ENCODE data around the gene CACNA1G.

Gene CACNA1G

DNA sequence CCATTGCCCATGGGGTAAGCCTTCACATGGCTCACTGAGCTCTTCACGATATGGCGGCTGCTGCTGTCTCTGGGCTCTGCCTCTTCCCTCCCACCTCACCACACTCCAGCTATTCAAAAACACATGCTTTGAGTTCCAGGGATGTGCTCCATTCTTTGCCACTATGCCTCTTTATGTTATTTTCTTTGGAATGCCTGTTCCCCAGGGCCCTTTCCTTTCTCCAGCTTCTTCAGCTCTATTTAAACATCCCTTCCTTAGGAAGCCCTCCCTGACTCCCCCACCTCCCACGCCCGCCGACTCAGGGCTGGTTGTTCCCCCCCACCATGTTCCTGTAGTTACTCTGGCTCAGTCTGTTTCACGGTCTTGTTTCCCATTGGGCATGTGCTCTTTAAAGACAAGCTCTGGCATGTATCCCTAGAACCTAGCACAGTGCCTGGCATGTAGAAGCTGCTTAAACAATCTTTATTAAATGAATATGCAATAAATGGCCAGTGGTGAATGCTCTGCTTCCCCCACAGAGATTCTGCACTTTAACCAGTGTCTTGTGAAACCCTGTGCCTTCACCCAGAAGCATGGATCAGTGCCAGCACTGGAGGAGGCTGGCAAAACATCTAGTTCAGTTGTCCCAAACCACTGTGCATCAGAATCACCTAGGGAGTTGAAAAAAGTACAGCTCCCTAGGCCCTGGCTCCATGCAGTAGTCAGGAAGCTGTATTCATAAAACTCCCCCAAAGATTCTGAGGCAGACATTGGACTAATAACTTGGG lies 45.4 kb upstream of the CACNA1G start:
- Histone ChIP-seq H3K27ac (ENCODE audit: poor library complexity, severe bottlenecking) (peak overlapping the region; percentile 85), H3K4me3 (ENCODE audit: severe bottlenecking) (no peak overlapping the region), H3K9me3 (ENCODE audit: severe bottlenecking) (no peaks in the 10 kb centered on the region), H3K36me3 (ENCODE audit: low read depth) (no peaks in the 10 kb centered on the region), H3K27me3 (ENCODE audit: insufficient read depth, poor library complexity, severe bottlenecking) (no peaks in the 10 kb centered on the region), H3K4me1 (ENCODE audit: insufficient read depth, poor library complexity, severe bottlenecking) (peaks cover 45% of the 10 kb centered on the region)
- no peak for ATAC-seq (ENCODE audit: low read depth)
- DNase-seq (ENCODE audit: low spot score) = no peak
- TF ChIP-seq, protein P1, sequence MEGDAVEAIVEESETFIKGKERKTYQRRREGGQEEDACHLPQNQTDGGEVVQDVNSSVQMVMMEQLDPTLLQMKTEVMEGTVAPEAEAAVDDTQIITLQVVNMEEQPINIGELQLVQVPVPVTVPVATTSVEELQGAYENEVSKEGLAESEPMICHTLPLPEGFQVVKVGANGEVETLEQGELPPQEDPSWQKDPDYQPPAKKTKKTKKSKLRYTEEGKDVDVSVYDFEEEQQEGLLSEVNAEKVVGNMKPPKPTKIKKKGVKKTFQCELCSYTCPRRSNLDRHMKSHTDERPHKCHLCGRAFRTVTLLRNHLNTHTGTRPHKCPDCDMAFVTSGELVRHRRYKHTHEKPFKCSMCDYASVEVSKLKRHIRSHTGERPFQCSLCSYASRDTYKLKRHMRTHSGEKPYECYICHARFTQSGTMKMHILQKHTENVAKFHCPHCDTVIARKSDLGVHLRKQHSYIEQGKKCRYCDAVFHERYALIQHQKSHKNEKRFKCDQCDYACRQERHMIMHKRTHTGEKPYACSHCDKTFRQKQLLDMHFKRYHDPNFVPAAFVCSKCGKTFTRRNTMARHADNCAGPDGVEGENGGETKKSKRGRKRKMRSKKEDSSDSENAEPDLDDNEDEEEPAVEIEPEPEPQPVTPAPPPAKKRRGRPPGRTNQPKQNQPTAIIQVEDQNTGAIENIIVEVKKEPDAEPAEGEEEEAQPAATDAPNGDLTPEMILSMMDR (IDR thresholded peaks at IDR 0.05; ENCODE audit: poor library complexity, severe bottlenecking) = no peak

DNA sequence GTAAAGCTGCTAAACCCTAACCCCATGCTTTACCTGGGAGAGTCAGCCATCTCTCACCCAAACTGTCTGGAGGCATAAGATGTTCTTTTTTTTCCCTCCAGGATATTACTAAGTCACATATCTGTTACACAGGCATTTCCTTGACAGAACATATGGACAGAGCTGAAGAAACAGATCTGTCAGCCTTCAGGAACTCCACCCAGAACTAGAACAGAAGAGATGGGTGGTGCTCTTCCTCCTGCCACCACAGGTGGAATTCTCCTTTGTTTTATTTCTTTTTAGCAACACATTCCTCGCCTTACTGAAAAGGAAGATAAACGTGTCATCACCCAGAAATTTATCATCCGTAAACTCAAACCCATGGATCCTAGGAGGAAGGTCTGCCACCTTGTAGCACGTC lies 43.5 kb upstream of the CACNA1G start:
- ATAC-seq (ENCODE audit: low read depth) (peak; percentile 57), DNase-seq (ENCODE audit: low spot score) (no peak)
- Histone ChIP-seq H3K27me3 (ENCODE audit: insufficient read depth, poor library complexity, severe bottlenecking) (no peaks in the 10 kb centered on the region), H3K4me3 (ENCODE audit: severe bottlenecking) (no peak overlapping the region), H3K9me3 (ENCODE audit: severe bottlenecking) (no peaks in the 10 kb centered on the region), H3K27ac (ENCODE audit: poor library complexity, severe bottlenecking) (peak overlapping the region; percentile 85), H3K4me1 (ENCODE audit: insufficient read depth, poor library complexity, severe bottlenecking) (peaks cover 37% of the 10 kb centered on the region), H3K36me3 (ENCODE audit: low read depth) (no peaks in the 10 kb centered on the region)
- TF ChIP-seq, protein P1 (IDR thresholded peaks at IDR 0.05; ENCODE audit: poor library complexity, severe bottlenecking) = no peak

GRCh38 chr17:50517504-50518383 lies 42.8 kb upstream of the CACNA1G start:
- no peaks in the 10 kb centered on the region for H3K27me3 ChIP-seq (ENCODE audit: insufficient read depth, poor library complexity, severe bottlenecking)
- H3K4me1 ChIP-seq (ENCODE audit: insufficient read depth, poor library complexity, severe bottlenecking) = peaks cover 39% of the 10 kb centered on the region
- H3K4me3 ChIP-seq (ENCODE audit: severe bottlenecking) = no peak overlapping the region
- TF ChIP-seq, protein P1 (IDR thresholded peaks at IDR 0.05; ENCODE audit: poor library complexity, severe bottlenecking) = no peak
- DNase-seq (ENCODE audit: low spot score) (no peak), ATAC-seq (ENCODE audit: low read depth) (no peak)
- no peaks in the 10 kb centered on the region for H3K9me3 ChIP-seq (ENCODE audit: severe bottlenecking)
- H3K27ac ChIP-seq (ENCODE audit: poor library complexity, severe bottlenecking) = peak overlapping the region; percentile 85
- H3K36me3 ChIP-seq (ENCODE audit: low read depth) = no peaks in the 10 kb centered on the region

DNA sequence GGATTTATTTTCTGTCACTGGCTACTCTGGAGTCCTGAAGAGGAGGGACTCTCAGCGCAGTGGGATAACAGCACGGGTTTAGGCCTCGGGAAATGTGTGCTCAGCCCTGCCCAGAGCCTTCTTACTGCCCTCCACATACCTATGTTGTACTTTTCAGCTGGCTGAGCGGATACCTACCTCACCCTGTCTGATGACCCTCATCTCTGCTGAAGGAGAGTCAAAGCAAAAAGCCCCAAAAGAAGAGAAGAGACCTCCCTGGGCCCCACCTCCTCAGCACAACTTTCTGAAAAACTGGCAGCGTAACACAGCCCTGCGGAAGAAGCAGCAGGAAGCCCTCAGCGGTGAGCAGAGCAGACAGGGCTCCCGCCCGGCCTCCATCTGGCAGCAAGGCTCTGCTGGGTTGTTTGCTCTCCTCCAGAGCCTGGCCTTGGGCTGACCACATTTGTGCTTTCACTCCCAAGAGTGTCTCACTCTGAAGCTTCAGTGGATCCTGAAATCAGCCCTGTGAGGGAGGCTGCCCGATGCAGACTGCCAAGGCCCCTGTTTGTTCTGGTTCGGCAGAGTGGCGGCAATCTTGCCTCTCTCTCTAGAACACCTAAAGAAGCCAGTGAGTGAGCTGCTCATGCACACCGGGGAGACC lies 42.0 kb upstream of the CACNA1G start:
- no peak for DNase-seq (ENCODE audit: low spot score)

More for the DNA sequence above, 42.0 kb upstream of the CACNA1G start:
- H3K36me3 ChIP-seq (ENCODE audit: low read depth) = no peaks in the 10 kb centered on the region
- no peak for ATAC-seq (ENCODE audit: low read depth)
- no peak overlapping the region for H3K4me3 ChIP-seq (ENCODE audit: severe bottlenecking)
- no peaks in the 10 kb centered on the region for H3K9me3 ChIP-seq (ENCODE audit: severe bottlenecking)
- peak overlapping the region; percentile 85 for H3K27ac ChIP-seq (ENCODE audit: poor library complexity, severe bottlenecking)
- no peaks in the 10 kb centered on the region for H3K27me3 ChIP-seq (ENCODE audit: insufficient read depth, poor library complexity, severe bottlenecking)
- H3K4me1 ChIP-seq (ENCODE audit: insufficient read depth, poor library complexity, severe bottlenecking) = peaks cover 47% of the 10 kb centered on the region
- TF ChIP-seq, protein P1 (IDR thresholded peaks at IDR 0.05; ENCODE audit: poor library complexity, severe bottlenecking) = no peak

Measured in RWPE2 (cell line).